ENCODE measurements around the gene MBD3L3. TPM values are rescaled to one million over a fixed set of nuclear protein-coding genes. Genes with fewer than 3 reads are reported as not detected.
A peak's percentile ranks its signal among the peaks of the same experiment; 100 is the strongest.
"Not testable (repeated sequence)": the region's sequence is repeated elsewhere in the genome, so short reads cannot be mapped to it uniquely, and the experiment has no call there.

The MBD3L3 gene
- total RNA-seq, result not detected
- not detected for polyA plus RNA-seq (ENCODE audit: insufficient read length in 6 of 6)
- long read RNA-seq, donor 1, result 0 reads
- long read RNA-seq, donor 2, result 0 reads
- long read RNA-seq, donor 3, result 0 reads
- long read RNA-seq, donor 4, result 0 reads
- long read RNA-seq, donor 5, result 0 reads
- long read RNA-seq, donor 6, result 0 reads
- long read RNA-seq, donor 7, result 0 reads
- long read RNA-seq, donor 8, result 0 reads
- long read RNA-seq, donor 9, result 0 reads
- long read RNA-seq, donor 10, result 0 reads
- long read RNA-seq, donor 11, result 0 reads
- long read RNA-seq, donor 12, result 0 reads

GRCh38 chr19:7058576-7058975 is at the start of gene MBD3L3:
Gene MBD3L3 (minus strand): TSS chr19:7058676. CDS start chr19:7058605, 71 bp downstream.
- H3K27me3 ChIP-seq; H3K4me1 ChIP-seq; intact Hi-C loops (cut with DNase I); H3K27ac ChIP-seq; H3K36me3 ChIP-seq; H3K9me3 ChIP-seq; DNase-seq; ATAC-seq; H3K4me3 ChIP-seq: not testable (repeated sequence)

- H3K27me3 ChIP-seq, result peaks cover 0 to 5% of the 10 kb centered on the region in 2 donors
- DNase-seq (no peak), ATAC-seq (no peak)
- H3K27ac ChIP-seq, result no peak overlapping the region
- H3K9me3 ChIP-seq, result no peaks in the 10 kb centered on the region
- no peak overlapping the region for H3K4me3 ChIP-seq
- no peak for TF ChIP-seq CTCF (IDR thresholded peaks at IDR 0.05)
- no peaks in the 10 kb centered on the region for H3K4me1 ChIP-seq
- H3K36me3 ChIP-seq, result no peaks in the 10 kb centered on the region
- intact Hi-C loops (cut with DNase I), result no loop called here
These were observed 48.5 kb upstream of the MBD3L3 start for GRCh38 chr19:7106711-7107657.

GRCh38 chr19:7104747-7105447 is 46.4 kb upstream of the MBD3L3 start:
- intact Hi-C loops (cut with DNase I), result loop anchor here in 1 of 2 donors (5.0 kb wide), 1 partner anchor 237 kb away; no protein-coding TSS in a partner anchor
- Histone ChIP-seq H3K4me3 (no peak overlapping the region), H3K9me3 (no peaks in the 10 kb centered on the region), H3K27ac (no peak overlapping the region), H3K36me3 (no peaks in the 10 kb centered on the region), H3K27me3 (peaks cover 0 to 2% of the 10 kb centered on the region in 2 donors), H3K4me1 (peaks cover 0 to under 1% of the 10 kb centered on the region in 2 donors)
- ATAC-seq (no peak), DNase-seq (peak in 1 of 4 donors; percentile 42)
- TF ChIP-seq CTCF (IDR thresholded peaks at IDR 0.05), result no peak

- ATAC-seq, result no peak
- no peak overlapping the region for H3K27ac ChIP-seq
- no peak for DNase-seq
- no peak overlapping the region for H3K4me3 ChIP-seq
- no peaks in the 10 kb centered on the region for H3K27me3 ChIP-seq
- H3K4me1 ChIP-seq, result peaks cover 0 to 11% of the 10 kb centered on the region in 2 donors
- no peaks in the 10 kb centered on the region for H3K36me3 ChIP-seq
- intact Hi-C loops (cut with DNase I), result loop anchor here in 1 of 2 donors (5.0 kb wide), 1 partner anchor 241 kb away; no protein-coding TSS in a partner anchor
- TF ChIP-seq CTCF (IDR thresholded peaks at IDR 0.05), result no peak
- peaks cover 0 to 12% of the 10 kb centered on the region in 2 donors for H3K9me3 ChIP-seq
These were observed 43.2 kb upstream of the MBD3L3 start for GRCh38 chr19:7101498-7102253.

GRCh38 chr19:7099597-7099921 is 41.1 kb upstream of the MBD3L3 start:
- Histone ChIP-seq H3K27ac (peak overlapping the region; percentile 94), H3K36me3 (no peaks in the 10 kb centered on the region), H3K4me1 (peaks cover 0 to 11% of the 10 kb centered on the region in 2 donors), H3K4me3 (peak overlapping the region; percentile 38 to 61), H3K27me3 (no peaks in the 10 kb centered on the region), H3K9me3 (peaks cover 0 to 33% of the 10 kb centered on the region in 2 donors)
- DNase-seq (no peak), ATAC-seq (no peak)
- intact Hi-C loops (cut with DNase I), result no loop called here
- no peak for TF ChIP-seq CTCF (IDR thresholded peaks at IDR 0.05)

Data from left lung (tissue), 14 donors.